ENCODE data around the gene MLXIP. TPM values are rescaled to one million over a fixed set of nuclear protein-coding genes. Genes with fewer than 3 reads are reported as not detected.
A peak's percentile ranks its signal among the peaks of the same experiment; 100 is the strongest.

The MLXIP gene
- total RNA-seq, 6 experiments from 2014 or later = 13.9 to 45.9 (median 16.6) TPM

GRCh38 chr12:122079532-122080081 lies 1.1 kb downstream of the MLXIP start:
- TF ChIP-seq CTCF (IDR thresholded peaks at IDR 0.05) = no peak
- no peak for TF ChIP-seq POLR2A (IDR thresholded peaks at IDR 0.05)
- H3K9me3 ChIP-seq = no peaks in the 10 kb centered on the region
- WGBS (ENCODE audit: insufficient coverage, low coverage, low lambda C conversion rate, missing lambda C conversion rate) = 5% methylated on average over 10 of the region's 13 CpGs
- peak overlapping the region; percentile 72 to 89 (median 79) for H3K27ac ChIP-seq
- ATAC-seq (no peak), DNase-seq (no peak)
- no peaks in the 10 kb centered on the region for H3K36me3 ChIP-seq
- peaks cover 0 to 44% (median 7%) of the 10 kb centered on the region in 4 donors for H3K4me1 ChIP-seq
- H3K4me3 ChIP-seq = peak overlapping the region; percentile 56 to 88 (median 65)
- intact Hi-C loops (cut with DNase I) = no loop called here
- H3K27me3 ChIP-seq = no peaks in the 10 kb centered on the region

GRCh38 chr12:122080149-122081082 lies 1.9 kb downstream of the MLXIP start:
- Histone ChIP-seq H3K27ac (peak overlapping the region; percentile 72 to 89 (median 79)), H3K27me3 (no peaks in the 10 kb centered on the region), H3K9me3 (no peaks in the 10 kb centered on the region), H3K4me3 (peak overlapping the region; percentile 56 to 88 (median 65)), H3K36me3 (peaks cover 0 to 2% (median 0%) of the 10 kb centered on the region in 4 donors), H3K4me1 (peaks cover 0 to 44% (median 7%) of the 10 kb centered on the region in 4 donors)
- TF ChIP-seq POLR2A (IDR thresholded peaks at IDR 0.05) (peak; percentile 79), CTCF (IDR thresholded peaks at IDR 0.05) (no peak)
- intact Hi-C loops (cut with DNase I) = no loop called here
- 13% methylated on average over 18 of the region's 18 CpGs for WGBS (ENCODE audit: insufficient coverage, low coverage, low lambda C conversion rate, missing lambda C conversion rate)
- DNase-seq (peak; percentile 58 to 80 (median 66)), ATAC-seq (peak; percentile 13 to 57 (median 44))

- H3K9me3 ChIP-seq = no peaks in the 10 kb centered on the region
- no peak for DNase-seq
- peak overlapping the region; percentile 43 to 89 (median 79) for H3K27ac ChIP-seq
- peak overlapping the region; percentile 56 to 88 (median 65) for H3K4me3 ChIP-seq
- ATAC-seq = peak in 1 of 4 donors; percentile 4
- TF ChIP-seq CTCF (IDR thresholded peaks at IDR 0.05) (no peak), POLR2A (IDR thresholded peaks at IDR 0.05) (no peak)
- 7% methylated on average over 4 of the region's 9 CpGs for WGBS (ENCODE audit: insufficient coverage, low coverage, low lambda C conversion rate, missing lambda C conversion rate)
- intact Hi-C loops (cut with DNase I) = no loop called here
- H3K4me1 ChIP-seq = peaks cover 0 to 44% (median 7%) of the 10 kb centered on the region in 4 donors
- H3K36me3 ChIP-seq = peaks cover 0 to 6% (median 0%) of the 10 kb centered on the region in 4 donors
- no peaks in the 10 kb centered on the region for H3K27me3 ChIP-seq
Measured at GRCh38 chr12:122081083-122081696, 2.6 kb downstream of the MLXIP start.

GRCh38 chr12:122081697-122082221 lies 3.2 kb downstream of the MLXIP start:
- Histone ChIP-seq H3K27ac (peak overlapping the region; percentile 43 to 89 (median 79)), H3K36me3 (peaks cover 0 to 6% (median 0%) of the 10 kb centered on the region in 4 donors), H3K27me3 (no peaks in the 10 kb centered on the region), H3K4me3 (peak overlapping the region in 2 of 3 donors; percentile 65 to 88), H3K9me3 (no peaks in the 10 kb centered on the region), H3K4me1 (peaks cover 0 to 44% (median 7%) of the 10 kb centered on the region in 4 donors)
- intact Hi-C loops (cut with DNase I) = no loop called here
- DNase-seq = peak in 1 of 3 donors; percentile 58
- TF ChIP-seq CTCF (IDR thresholded peaks at IDR 0.05) = no peak
- no peak for TF ChIP-seq POLR2A (IDR thresholded peaks at IDR 0.05)
- WGBS (ENCODE audit: insufficient coverage, low coverage, low lambda C conversion rate, missing lambda C conversion rate) = 23% methylated on average over 6 of the region's 7 CpGs
- ATAC-seq = peak; percentile 2 to 16 (median 11)

Measured in right lobe of liver (tissue), 6 donors.